Stimulated activated CD8-positive, alpha-beta memory T cell treated with anti-CD3 and anti-CD28 coated beads, Interleukin-15, amount 100 ng/mL, for 1 hour (primary cell): ENCODE data around the gene PKHD1.
"Not testable (repeated sequence)": the region's sequence is repeated elsewhere in the genome, so short reads cannot be mapped to it uniquely, and the experiment has no call there.

Experiments
- DNase-seq: peaks from one replicate; pipeline ENCODE4 v3.0.0-alpha.2; 2020; ENCODE audit warnings: low read depth

PKHD1 gene

GRCh38 chr6:51855310-51856082 lies 231.9 kb downstream of the PKHD1 start:
- no peak for DNase-seq

- no peak for DNase-seq
These were observed 232.5 kb downstream of the PKHD1 start for GRCh38 chr6:51854876-51855275.

GRCh38 chr6:51854347-51854746 lies 233.1 kb downstream of the PKHD1 start:
- no peak for DNase-seq

- DNase-seq = not testable (repeated sequence)
These were observed 234.3 kb downstream of the PKHD1 start for GRCh38 chr6:51853109-51853508.

GRCh38 chr6:51846531-51846930 lies 240.9 kb downstream of the PKHD1 start:
- DNase-seq = no peak

- DNase-seq = no peak
These were observed 243.1 kb downstream of the PKHD1 start for GRCh38 chr6:51844336-51844735.

- no peak for DNase-seq
These were observed 243.9 kb downstream of the PKHD1 start for GRCh38 chr6:51843456-51844056.

DNA sequence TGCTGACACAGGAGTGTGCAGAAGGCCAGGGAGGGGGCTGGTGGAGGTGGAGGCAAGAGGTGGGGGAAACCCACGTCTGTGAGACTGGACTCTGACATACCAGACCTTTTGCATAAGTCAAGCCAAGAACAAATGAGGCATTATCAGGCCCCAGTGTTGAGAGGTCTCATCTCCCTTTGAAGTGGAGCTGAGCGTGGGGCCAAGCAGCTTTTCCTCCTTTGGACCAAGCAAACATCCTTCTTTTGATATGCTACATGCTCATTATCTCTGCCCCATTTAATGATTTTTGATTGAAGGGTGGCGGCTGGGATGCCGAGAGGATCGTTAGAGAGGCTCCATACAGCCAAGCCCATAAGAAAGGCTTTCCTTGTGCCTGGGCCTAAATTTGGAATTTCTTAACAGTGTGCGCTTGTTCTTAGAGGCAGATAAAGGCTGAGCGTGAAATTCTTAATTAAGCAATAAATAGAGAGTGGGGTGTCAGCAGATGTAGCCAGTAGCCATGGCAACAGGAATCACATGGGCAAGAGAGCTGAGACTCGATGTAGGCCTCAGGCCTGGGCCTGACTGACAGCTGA lies 244.5 kb downstream of the PKHD1 start:
- DNase-seq = no peak

DNA sequence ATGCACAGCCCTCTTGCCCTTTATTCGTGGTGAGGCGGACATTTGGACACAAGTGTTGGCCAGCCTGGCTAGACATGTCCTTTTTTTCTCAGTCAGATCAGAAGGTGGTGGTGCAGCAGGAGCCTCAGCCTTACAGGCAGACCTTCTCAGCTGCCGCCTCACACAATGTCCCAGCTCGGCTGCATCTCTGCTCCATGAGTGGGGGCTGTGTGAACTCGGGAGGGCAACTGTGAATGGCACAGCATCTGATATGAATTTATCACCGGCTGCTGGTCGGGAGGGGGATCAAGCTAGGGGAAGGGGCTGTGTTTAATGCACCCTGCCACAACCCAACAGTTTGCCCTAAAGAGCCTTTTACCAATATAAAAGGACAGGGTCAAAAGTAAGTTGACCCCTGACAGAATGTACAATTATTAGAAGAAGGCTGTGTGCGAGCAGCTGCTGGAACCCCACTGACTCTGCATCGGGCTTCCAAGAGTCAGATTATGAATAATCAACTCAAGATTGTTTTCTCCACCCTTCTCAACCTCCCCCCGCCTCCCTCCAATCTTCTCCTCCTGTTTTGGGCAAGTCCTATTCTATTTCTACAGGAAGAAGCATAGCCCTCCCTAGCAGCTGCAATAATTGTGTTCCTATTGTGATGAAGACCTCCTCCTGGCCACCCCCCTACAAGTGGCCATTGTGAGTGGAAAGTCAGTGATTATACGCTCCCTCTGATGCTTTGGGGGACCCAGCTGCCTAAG lies 245.2 kb downstream of the PKHD1 start:
- no peak for DNase-seq

- no peak for DNase-seq
These were observed 245.8 kb downstream of the PKHD1 start for GRCh38 chr6:51841626-51842025.

GRCh38 chr6:51839726-51840374 lies 247.6 kb downstream of the PKHD1 start:
- DNase-seq = no peak

DNA sequence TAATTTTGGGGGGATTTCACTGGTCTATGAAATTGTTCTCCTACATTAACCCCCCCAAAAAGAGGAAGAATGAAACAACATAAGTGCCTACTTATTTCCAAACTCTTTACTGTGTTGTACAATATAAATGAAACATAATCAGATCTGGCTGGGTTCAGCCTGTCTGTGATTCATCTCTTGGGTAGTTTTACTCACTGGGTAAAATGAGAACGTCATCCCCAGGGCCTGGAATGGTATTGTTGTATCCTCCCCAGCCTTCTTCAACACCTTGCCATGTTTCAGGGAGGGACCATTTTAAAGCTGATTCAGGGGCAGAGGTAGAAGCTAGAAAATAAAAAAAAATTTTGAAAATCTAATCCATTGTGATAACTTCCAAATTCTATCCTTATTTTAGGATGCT lies 256.7 kb downstream of the PKHD1 start:
- no peak for DNase-seq

DNA sequence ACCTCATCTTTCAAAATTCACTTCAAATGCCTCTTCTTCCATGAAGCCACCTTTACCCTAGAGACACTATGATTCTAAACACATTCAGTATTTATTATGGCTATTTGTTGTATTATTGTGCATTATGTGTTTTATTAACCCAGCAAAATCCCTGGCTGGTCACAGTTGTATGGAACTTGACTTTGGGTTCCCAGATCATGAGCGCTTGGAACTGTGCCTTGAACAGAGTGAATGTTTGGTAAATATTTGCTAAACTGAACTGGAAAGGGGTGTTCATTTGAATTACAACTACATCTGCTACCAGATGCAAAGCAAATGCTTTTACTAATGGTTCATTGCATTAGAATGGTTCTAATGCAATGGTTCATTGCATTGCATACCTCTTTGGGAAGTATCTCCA lies 259.8 kb downstream of the PKHD1 start:
- DNase-seq = no peak

DNA sequence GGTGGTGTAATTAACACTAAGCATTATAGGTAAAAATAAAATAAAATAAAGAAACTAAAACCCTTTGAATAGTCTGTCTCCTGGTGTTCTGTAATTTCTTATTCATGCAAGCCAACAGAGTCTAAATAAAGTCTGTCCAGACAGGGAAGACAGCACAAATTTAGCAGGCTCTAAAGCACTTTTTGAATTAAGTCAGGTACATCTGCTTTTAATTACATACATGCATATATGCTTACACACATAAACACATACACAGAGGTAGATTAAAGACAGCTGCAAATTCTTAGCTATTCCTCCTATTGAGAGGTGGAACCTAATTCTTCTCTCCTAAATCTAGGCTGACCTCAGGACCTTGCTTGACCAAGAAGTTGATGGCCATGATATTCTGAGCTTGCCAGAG lies 262.5 kb downstream of the PKHD1 start:
- DNase-seq = no peak

DNA sequence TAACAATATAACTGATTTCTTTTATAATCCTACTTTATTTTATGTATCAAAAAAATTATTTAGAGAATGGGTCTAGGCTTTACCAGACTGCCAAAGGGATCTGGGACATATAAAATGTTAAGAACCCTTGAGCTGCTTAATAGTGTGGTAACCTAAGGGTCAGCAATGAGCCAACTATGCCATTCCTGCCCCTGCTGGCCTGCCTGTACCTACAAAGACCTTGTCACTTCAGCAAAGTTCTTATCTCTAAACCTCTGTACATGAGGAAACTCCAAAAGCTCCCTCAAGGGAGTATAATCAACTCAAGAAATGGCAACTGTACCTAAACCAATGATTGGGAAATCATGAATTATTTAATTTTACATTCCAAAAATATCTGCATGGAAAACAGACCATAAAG lies 266.9 kb downstream of the PKHD1 start:
- no peak for DNase-seq

DNA sequence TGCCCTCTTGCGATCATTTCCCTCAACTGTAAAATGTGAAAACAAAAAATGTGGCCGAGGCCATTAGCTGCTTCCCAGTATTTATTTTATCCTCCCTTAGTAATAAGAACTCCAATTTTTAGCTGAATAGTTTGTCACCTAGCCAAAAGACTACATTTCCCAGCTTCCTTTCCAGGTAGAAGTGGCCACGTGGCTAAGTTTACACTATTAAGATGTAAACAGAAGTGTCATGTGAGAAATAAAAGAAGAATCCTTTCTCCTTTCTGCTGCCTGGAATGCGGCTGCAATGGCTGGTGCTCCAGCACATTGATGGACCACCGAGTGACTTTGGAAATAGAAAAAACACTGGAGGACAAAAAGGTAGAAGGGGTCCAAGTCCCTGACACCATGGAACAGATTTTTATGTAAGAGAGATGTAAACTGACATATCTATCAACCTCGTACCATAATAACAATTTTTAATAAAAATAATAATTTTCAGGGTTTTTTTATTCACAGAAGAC lies 268.8 kb downstream of the PKHD1 start:
- no peak for DNase-seq

GRCh38 chr6:51817832-51818231 lies 269.6 kb downstream of the PKHD1 start:
- DNase-seq = no peak

- no peak for DNase-seq
These were observed 273.0 kb downstream of the PKHD1 start for GRCh38 chr6:51814418-51814817.

DNA sequence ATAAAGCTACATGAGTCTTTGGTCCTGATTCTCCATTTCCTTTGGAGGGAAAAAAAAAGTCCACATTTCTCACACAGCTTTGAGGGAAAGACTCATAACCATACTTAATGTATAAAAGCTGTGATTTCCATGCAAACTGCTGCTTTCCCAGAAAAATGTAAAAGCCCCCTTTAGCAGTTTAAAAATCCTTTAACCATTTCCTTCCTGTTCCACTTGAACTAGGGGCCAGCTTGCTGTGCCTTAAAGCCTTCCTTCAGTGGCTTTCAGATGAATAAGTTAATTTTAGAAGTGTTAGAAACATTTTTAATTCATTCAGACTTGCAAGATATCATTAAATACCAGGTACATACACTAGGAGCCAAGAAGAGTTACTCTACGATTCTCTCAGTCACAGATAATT lies 273.5 kb downstream of the PKHD1 start:
- DNase-seq = no peak

DNA sequence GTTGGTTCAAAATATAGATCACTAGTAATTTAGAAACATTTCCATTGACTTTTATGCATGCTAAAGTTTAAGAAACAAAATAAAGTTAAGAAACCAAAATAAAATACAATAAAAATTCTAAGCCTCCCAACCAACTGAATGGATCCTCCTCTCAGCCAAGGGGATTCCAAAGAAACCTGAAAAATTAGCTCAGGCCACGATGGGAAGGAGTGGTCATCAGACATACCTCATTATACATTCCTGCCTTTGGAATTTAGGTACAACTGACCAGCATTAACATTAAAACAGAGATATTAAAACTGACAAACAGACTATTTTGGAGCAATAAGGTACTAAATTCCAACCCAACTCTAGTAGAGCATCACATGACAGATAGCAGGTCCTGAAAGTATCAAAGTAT lies 275.2 kb downstream of the PKHD1 start:
- no peak for DNase-seq

DNA sequence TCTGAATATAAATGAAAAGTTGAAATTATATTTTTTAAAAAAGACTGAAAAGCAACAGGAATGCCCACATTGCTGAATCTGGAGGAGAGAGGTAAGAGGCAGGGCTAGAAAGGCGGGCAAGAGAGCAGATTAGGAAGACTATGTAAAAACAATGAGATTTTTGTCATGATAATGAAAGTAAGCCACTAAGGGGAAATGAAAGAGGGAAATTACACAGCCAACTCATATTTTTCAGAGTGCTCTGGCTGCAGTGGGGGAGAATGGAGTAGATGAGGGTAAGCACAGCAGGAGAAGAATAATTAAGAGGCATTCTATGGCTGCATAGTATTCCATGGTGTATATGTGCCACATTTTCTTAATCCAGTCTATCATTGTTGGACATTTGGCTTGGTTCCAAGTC lies 281.9 kb downstream of the PKHD1 start:
- DNase-seq = no peak

- no peak for DNase-seq
These were observed 286.8 kb downstream of the PKHD1 start for GRCh38 chr6:51800603-51801002.
